ENCODE measurements around the gene WNK4. TPM values are rescaled to one million over a fixed set of nuclear protein-coding genes. Genes with fewer than 3 reads are reported as not detected.

The WNK4 gene
- total RNA-seq, 4 donors from 2014 or later, result 0.50 to 3.9 (median 1.4) TPM

- TF ChIP-seq, protein P1, sequence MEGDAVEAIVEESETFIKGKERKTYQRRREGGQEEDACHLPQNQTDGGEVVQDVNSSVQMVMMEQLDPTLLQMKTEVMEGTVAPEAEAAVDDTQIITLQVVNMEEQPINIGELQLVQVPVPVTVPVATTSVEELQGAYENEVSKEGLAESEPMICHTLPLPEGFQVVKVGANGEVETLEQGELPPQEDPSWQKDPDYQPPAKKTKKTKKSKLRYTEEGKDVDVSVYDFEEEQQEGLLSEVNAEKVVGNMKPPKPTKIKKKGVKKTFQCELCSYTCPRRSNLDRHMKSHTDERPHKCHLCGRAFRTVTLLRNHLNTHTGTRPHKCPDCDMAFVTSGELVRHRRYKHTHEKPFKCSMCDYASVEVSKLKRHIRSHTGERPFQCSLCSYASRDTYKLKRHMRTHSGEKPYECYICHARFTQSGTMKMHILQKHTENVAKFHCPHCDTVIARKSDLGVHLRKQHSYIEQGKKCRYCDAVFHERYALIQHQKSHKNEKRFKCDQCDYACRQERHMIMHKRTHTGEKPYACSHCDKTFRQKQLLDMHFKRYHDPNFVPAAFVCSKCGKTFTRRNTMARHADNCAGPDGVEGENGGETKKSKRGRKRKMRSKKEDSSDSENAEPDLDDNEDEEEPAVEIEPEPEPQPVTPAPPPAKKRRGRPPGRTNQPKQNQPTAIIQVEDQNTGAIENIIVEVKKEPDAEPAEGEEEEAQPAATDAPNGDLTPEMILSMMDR (IDR thresholded peaks at IDR 0.05), result no peak
- no peak for DNase-seq (ENCODE audit: low spot score)
- no peak for ATAC-seq (ENCODE audit: low FRiP score)
These were observed 6.9 kb downstream of the WNK4 start for GRCh38 chr17:42787266-42787665.

DNA sequence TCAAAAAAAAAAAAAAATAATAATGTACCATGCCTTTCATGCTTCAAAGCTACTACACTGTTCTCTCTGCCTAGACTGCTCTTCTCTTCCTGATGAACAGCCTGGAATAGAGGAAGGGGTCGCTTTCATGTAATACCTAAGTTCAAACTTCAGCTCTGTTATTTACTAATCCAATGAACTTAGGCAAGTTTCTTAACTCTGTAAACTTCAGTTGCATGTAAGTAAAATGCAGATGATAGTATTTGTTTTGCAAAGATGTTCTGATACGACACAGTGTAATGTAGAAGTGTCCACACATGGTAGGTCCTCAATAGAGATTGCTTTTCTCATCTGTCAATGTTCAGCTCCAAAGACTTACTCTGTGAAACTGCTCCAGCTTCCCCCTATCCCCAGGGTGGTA, 11.5 kb downstream of the WNK4 start:
- ATAC-seq (ENCODE audit: low FRiP score) (no peak), DNase-seq (ENCODE audit: low spot score) (no peak)
- TF ChIP-seq, protein P1 (IDR thresholded peaks at IDR 0.05), result no peak

- DNase-seq (ENCODE audit: low spot score) (no peak), ATAC-seq (ENCODE audit: low FRiP score) (no peak)
- TF ChIP-seq, protein P1 (IDR thresholded peaks at IDR 0.05), result no peak
These were observed 12.1 kb downstream of the WNK4 start for GRCh38 chr17:42792545-42792944.

GRCh38 chr17:42795061-42795460, 14.7 kb downstream of the WNK4 start:
- TF ChIP-seq, protein P1 (IDR thresholded peaks at IDR 0.05), result no peak
- DNase-seq (ENCODE audit: low spot score) (no peak), ATAC-seq (ENCODE audit: low FRiP score) (no peak)

DNA sequence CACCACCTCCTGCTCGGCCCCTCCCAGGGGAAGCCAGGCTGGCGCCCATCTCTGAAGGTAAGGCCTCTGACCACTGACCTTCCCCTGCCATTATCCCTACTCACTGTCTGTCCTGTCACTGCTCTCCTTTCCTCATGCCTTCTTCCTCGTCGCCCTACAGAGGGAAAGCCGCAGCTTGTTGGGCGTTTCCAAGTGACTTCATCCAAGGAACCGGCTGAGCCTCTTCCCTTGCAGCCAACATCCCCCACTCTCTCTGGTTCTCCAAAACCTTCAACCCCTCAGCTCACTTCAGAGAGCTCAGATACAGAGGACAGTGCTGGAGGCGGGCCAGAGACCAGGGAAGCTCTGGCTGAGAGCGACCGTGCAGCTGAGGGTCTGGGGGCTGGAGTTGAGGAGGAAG, 15.1 kb downstream of the WNK4 start:
- ATAC-seq (ENCODE audit: low FRiP score) (no peak), DNase-seq (ENCODE audit: low spot score) (no peak)
- TF ChIP-seq, protein P1 (IDR thresholded peaks at IDR 0.05), result no peak

DNA sequence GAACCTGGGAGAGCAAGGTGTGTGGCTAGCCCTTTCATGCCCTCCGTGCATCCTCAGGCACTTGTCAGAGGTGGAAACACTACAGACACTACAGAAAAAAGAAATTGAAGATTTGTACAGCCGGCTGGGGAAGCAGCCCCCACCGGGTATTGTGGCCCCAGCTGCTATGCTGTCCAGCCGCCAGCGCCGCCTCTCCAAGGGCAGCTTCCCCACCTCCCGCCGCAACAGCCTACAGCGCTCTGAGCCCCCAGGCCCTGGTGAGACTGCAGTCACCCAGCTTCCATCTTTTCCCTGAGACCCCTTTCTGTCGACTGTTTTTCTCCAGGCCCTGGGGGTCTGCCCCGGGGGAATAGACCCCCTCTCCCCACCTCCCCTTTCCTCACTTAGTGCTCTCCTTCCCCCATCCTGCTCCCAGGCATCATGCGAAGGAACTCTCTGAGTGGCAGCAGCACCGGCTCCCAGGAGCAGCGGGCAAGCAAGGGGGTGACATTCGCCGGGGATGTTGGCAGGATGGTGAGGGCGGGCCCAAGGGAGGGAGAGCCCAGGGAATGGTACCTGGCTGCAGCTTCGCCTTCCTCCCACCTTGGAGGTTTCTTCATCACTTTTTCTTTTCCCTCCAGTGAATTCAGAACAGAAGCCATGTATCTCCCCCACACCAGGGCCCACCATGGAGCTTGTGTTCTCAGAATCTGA, 15.8 kb downstream of the WNK4 start:
- ATAC-seq (ENCODE audit: low FRiP score), result no peak
- DNase-seq (ENCODE audit: low spot score), result no peak
- TF ChIP-seq, protein P1 (IDR thresholded peaks at IDR 0.05), result no peak
